ENCODE data around the gene TTYH2. TPM values are rescaled to one million over a fixed set of nuclear protein-coding genes. Genes with fewer than 3 reads are reported as not detected.

Gene TTYH2
- total RNA-seq, 1 donor from 2014 or later, result 0.79 TPM

Other genes with a start within 250 kb of the TTYH2 start
- 1,972 and 3,919 TPM in 2 replicates for gene RPL38, start 9.9 kb upstream of the TTYH2 start, total RNA-seq
- not detected in 2 replicates for gene DNAI2, start 60.7 kb downstream of the TTYH2 start, total RNA-seq
- 1.4 and 2.0 TPM in 2 replicates for gene KIF19, start 112.7 kb downstream of the TTYH2 start, total RNA-seq
- gene BTBD17, start 148.3 kb downstream of the TTYH2 start, total RNA-seq, result not detected in 2 replicates
- gene GPR142, start 153.9 kb downstream of the TTYH2 start, total RNA-seq, result not detected in 2 replicates
- gene GPRC5C, start 218.5 kb downstream of the TTYH2 start, total RNA-seq, result not detected in 2 replicates